Spleen (tissue), 11 donors: ENCODE measurements around the gene RAB24. TPM values are rescaled to one million over a fixed set of nuclear protein-coding genes. Genes with fewer than 3 reads are reported as not detected.
"Not testable (repeated sequence)": the region's sequence is repeated elsewhere in the genome, so short reads cannot be mapped to it uniquely, and the experiment has no call there.

ENCODE experiments used
- DNase-seq: peaks from one replicate; pipeline ENCODE4 v3.0.0-alpha.2; 2020
- H3K27ac ChIP-seq, 8 donors: fragments of 200-600 bp; sonication (generic) in 7 of 8; 1 replicate in 4 of 8; 2 replicates in 4 of 8; pipeline versions ENCODE4 v1.5.0 to v1.8.0; 2016 to 2021; ENCODE audit warnings: inconsistent platforms in 4 of 8, mild to moderate bottlenecking in 4 of 8, moderate library complexity in 1 of 8
- H3K27me3 ChIP-seq, 7 donors: fragments of 200-600 bp; sonication (generic) in 6 of 7; replicated peaks in 1 of 7; 1 replicate in 4 of 7; 2 replicates in 3 of 7; pipeline versions ENCODE4 v1.5.0 to v1.8.0; 2016 to 2021; ENCODE audit warnings: inconsistent platforms in 3 of 7, mild to moderate bottlenecking in 1 of 7
- H3K36me3 ChIP-seq, 6 donors: fragments of 200-600 bp; sonication (generic) in 5 of 6; 1 replicate in 4 of 6; 2 replicates in 2 of 6; pipeline versions ENCODE4 v1.5.0 to v1.8.0; 2016 to 2021; ENCODE audit warnings: inconsistent platforms in 2 of 6
- H3K4me1 ChIP-seq, 6 donors: fragments of 200-600 bp; sonication (generic) in 5 of 6; 1 replicate in 3 of 6; 2 replicates in 3 of 6; pipeline versions ENCODE4 v1.5.0 to v1.8.0; 2016 to 2021; ENCODE audit warnings: inconsistent platforms in 3 of 6
- H3K4me3 ChIP-seq, 8 donors: fragments of 200-600 bp; sonication (generic) in 7 of 8; 1 replicate in 4 of 8; 2 replicates in 4 of 8; pipeline versions ENCODE4 v1.5.0 to v1.8.0; 2016 to 2021; ENCODE audit warnings: inconsistent platforms in 4 of 8, mild to moderate bottlenecking in 4 of 8, moderate library complexity in 2 of 8
- H3K9me3 ChIP-seq, 8 donors: fragments of 200-600 bp; sonication (generic) in 7 of 8; 1 replicate in 4 of 8; 2 replicates in 4 of 8; pipeline versions ENCODE4 v1.5.0 to v1.8.0; 2016 to 2021; ENCODE audit warnings: inconsistent platforms in 4 of 8
- CTCF ChIP-seq, 11 experiments: fragments of 200-600 bp in 7 of 11; fragments of 450-650 bp in 4 of 11; sonication (generic) in 4 of 11; IDR thresholded peaks in 8 of 11; conservative IDR thresholded peaks in 3 of 11; 1 replicate in 7 of 11; 2 replicates in 4 of 11; pipeline versions ENCODE4 v1.4.0 to v1.8.0; 2016 to 2021; ENCODE audit warnings: antibody characterized with exemption in 11 of 11, inconsistent platforms in 4 of 11, mild to moderate bottlenecking in 1 of 11
- POLR2A ChIP-seq, 3 donors: fragments of 450-650 bp; IDR thresholded peaks; one replicate each; pipeline ENCODE4 v1.5.1; 2017; ENCODE audit warnings: antibody characterized with exemption in 3 of 3, mild to moderate bottlenecking in 1 of 3
- POLR2AphosphoS5 ChIP-seq, 3 donors: sonication (generic); formaldehyde crosslinking; IDR thresholded peaks; one replicate each; pipeline ENCODE4 v1.5.1; 2017; ENCODE audit warnings: antibody characterized with exemption in 3 of 3
- WGBS, 5 donors: extraction: QIAGEN DNeasy Blood & Tissue Kit in 3 of 5; methylation state at CpG; one replicate each; pipeline versions ENCODE4 v1.1.5 to v1.1.7; 2013 to 2018; 5-methylcytosine and 5-hydroxymethylcytosine counted together
- intact Hi-C: fragments of 100-400 bp; cut with DNase I; formaldehyde crosslinking; loops from one replicate; pipeline ENCODE4 v1.15.0; 2023; ENCODE audit warnings: low total_unique reads
- polyA plus RNA-seq, 3 donors: library from polyadenylated mRNA; stranded (reverse); fragments of 200-250 nt; gene quantifications; one replicate each; pipeline ENCODE4 v1.2.1, GENCODE V29; 2013
- total RNA-seq, 7 donors: library from RNA; depleted of rRNA in 3 of 7; stranded (reverse); fragments of >200 nt in 3 of 7; fragmentation: NEBNext Ultra II Directional in 4 of 7; extraction: Animal tissue kit (Norgen Biotek cat#: 25700) in 4 of 7; gene quantifications; one replicate each; pipeline versions ENCODE4 v1.1.0 to v1.2.1, GENCODE V29; 2016 to 2021
- donor health status: healthy with polysubstance abuse.
- donor health status: DM: no; HTN: no; CAD: no; lungs with moderate emphysema.
- donor health status: DM: no; HTN: no; CAD: no.
- donor health status: Bipolar disorder and iron deficiency.
- donor health status: healthy.
- donor health status: DM: no; HTN: no; CAD: no.
- donor health status: DM: yes; HTN: yes; CAD: no.

Gene RAB24
- total and polyA plus RNA-seq, 10 donors = 52.1 to 181 (median 83.7) TPM

GRCh38 chr5:177308740-177309139 lies 5.2 kb upstream of the RAB24 start:
- peaks cover 50 to 99% (median 92%) of the 10 kb centered on the region in 6 donors for H3K4me1 ChIP-seq

GRCh38 chr5:177307544-177308363 lies 4.2 kb upstream of the RAB24 start:
- peaks cover 0 to 45% (median 26%) of the 10 kb centered on the region in 6 donors for H3K36me3 ChIP-seq
- peak; percentile 91 for DNase-seq
- H3K27me3 ChIP-seq = no peaks in the 10 kb centered on the region
- H3K4me3 ChIP-seq = peak overlapping the region in 6 of 8 donors; percentile 18 to 97 (median 68)
- H3K27ac ChIP-seq = peak overlapping the region; percentile 36 to 94 (median 91)
- TF ChIP-seq POLR2AphosphoS5 (IDR thresholded peaks at IDR 0.05) = peak; percentile 49 to 81 (median 57)
- no peak for TF ChIP-seq POLR2A (IDR thresholded peaks at IDR 0.05)
- intact Hi-C loops = loop anchor here (10.0 kb wide), 1 partner anchor 193 kb away; no protein-coding TSS in a partner anchor
- 57 to 83% (median 68%) methylated on average over 21 to 43 of the region's 43 CpGs for WGBS, 5 donors
- H3K4me1 ChIP-seq = peaks cover 47 to 95% (median 91%) of the 10 kb centered on the region in 6 donors
- no peaks in the 10 kb centered on the region for H3K9me3 ChIP-seq

More at GRCh38 chr5:177308740-177309139, 5.2 kb upstream of the RAB24 start:
- H3K27ac ChIP-seq = peak overlapping the region in 7 of 8 donors; percentile 21 to 94 (median 91)
- no peaks in the 10 kb centered on the region for H3K27me3 ChIP-seq
- H3K9me3 ChIP-seq = no peaks in the 10 kb centered on the region
- TF ChIP-seq POLR2AphosphoS5 (IDR thresholded peaks at IDR 0.05) (no peak), POLR2A (IDR thresholded peaks at IDR 0.05) (no peak), CTCF (IDR thresholded peaks at IDR 0.05 in 8 of 11, conservative IDR thresholded peaks at IDR 0.05 in 3 of 11) (no peak)
- intact Hi-C loops = loop anchor here (10.0 kb wide), 1 partner anchor 194 kb away; no protein-coding TSS in a partner anchor
- 82 to 90% (median 86%) methylated on average over 11 of the region's 11 CpGs for WGBS, 5 donors
- H3K4me3 ChIP-seq = peak overlapping the region in 1 of 8 donors; percentile 89
- H3K36me3 ChIP-seq = peaks cover 0 to 45% (median 26%) of the 10 kb centered on the region in 6 donors
- DNase-seq = no peak

GRCh38 chr5:177306674-177307543 lies 3.4 kb upstream of the RAB24 start:
- H3K27me3 ChIP-seq = no peaks in the 10 kb centered on the region
- H3K27ac ChIP-seq = peak overlapping the region; percentile 36 to 94 (median 91)
- intact Hi-C loops = loop anchor here (10.0 kb wide), 1 partner anchor 192 kb away; no protein-coding TSS in a partner anchor
- peak overlapping the region in 6 of 8 donors; percentile 18 to 99 (median 92) for H3K4me3 ChIP-seq
- no peaks in the 10 kb centered on the region for H3K9me3 ChIP-seq
- DNase-seq = peak; percentile 88
- H3K4me1 ChIP-seq = peaks cover 48 to 95% (median 92%) of the 10 kb centered on the region in 6 donors
- H3K36me3 ChIP-seq = peaks cover 0 to 51% (median 26%) of the 10 kb centered on the region in 6 donors
- WGBS, 5 donors = 44 to 70% (median 54%) methylated on average over 14 to 15 of the region's 15 CpGs
- TF ChIP-seq POLR2A (IDR thresholded peaks at IDR 0.05) = no peak
- peak; percentile 62 to 87 (median 80) for TF ChIP-seq POLR2AphosphoS5 (IDR thresholded peaks at IDR 0.05)
- TF ChIP-seq CTCF (IDR thresholded peaks at IDR 0.05 in 8 of 11, conservative IDR thresholded peaks at IDR 0.05 in 3 of 11) = peak in 6 of 11 experiments; percentile 6 to 70 (median 36)

- Histone ChIP-seq H3K4me1 (peaks cover 51 to 95% (median 92%) of the 10 kb centered on the region in 6 donors), H3K36me3 (peaks cover 0 to 58% (median 30%) of the 10 kb centered on the region in 6 donors), H3K27ac (peak overlapping the region in 7 of 8 donors; percentile 87 to 94 (median 91)), H3K4me3 (peak overlapping the region in 6 of 8 donors; percentile 8 to 99 (median 92))
- not testable (repeated sequence) for H3K9me3 ChIP-seq, H3K27me3 ChIP-seq, DNase-seq
- intact Hi-C loops = loop anchor here (10.0 kb wide), 1 partner anchor 191 kb away; no protein-coding TSS in a partner anchor
- WGBS, 5 donors = 82 to 90% (median 87%) methylated on average over 10 to 11 of the region's 11 CpGs
These were observed 2.7 kb upstream of the RAB24 start for GRCh38 chr5:177306103-177306640.
